MCF 10A (cell line): Measurements from ENCODE around the gene RNF207. TPM values are rescaled to one million over a fixed set of nuclear protein-coding genes. Genes with fewer than 3 reads are reported as not detected.

Experiments used
- BruUV-seq: library from RNA; stranded (reverse); fragments of 400-500 nt; replicated peaks from 2 replicates; lab custom pipeline; 2021; lab: Mats Ljungman, UMichigan
- CTCF ChIA-PET: fragments of 300-600 bp; sonication (Branson Sonifier 250); formaldehyde crosslinking; extraction: SDS; loops from one replicate; lab custom pipeline; 2021; ENCODE audit warnings: antibody characterized with exemption, inconsistent platforms; lab: Yijun Ruan, JAX
- POLR2A ChIA-PET: fragments of 300-600, 350-650 bp; sonication (Branson Sonifier 250); formaldehyde crosslinking; extraction: SDS; loops from one replicate; lab custom pipeline; 2020; ENCODE audit warnings: antibody characterized with exemption, inconsistent platforms; lab: Yijun Ruan, JAX
- DNase-seq: peaks from one replicate; pipeline ENCODE4 v3.0.0-alpha.2; 2018; ENCODE audit not compliant: unreplicated experiment
- H3K27ac Mint-ChIP-seq: one replicate; pipeline ENCODE4 v1.8.0; 2022; ENCODE audit warnings: mild to moderate bottlenecking, low read depth, mixed read lengths; ENCODE audit not compliant: unreplicated experiment
- H3K27me3 Mint-ChIP-seq: one replicate; pipeline ENCODE4 v1.8.0; 2022; ENCODE audit warnings: mixed read lengths; ENCODE audit not compliant: insufficient read depth, unreplicated experiment
- H3K36me3 Mint-ChIP-seq: one replicate; pipeline ENCODE4 v1.8.0; 2022; ENCODE audit warnings: mild to moderate bottlenecking, moderate library complexity, mixed read lengths; ENCODE audit not compliant: insufficient read depth, unreplicated experiment
- H3K4me1 Mint-ChIP-seq: one replicate; pipeline ENCODE4 v1.8.0; 2022; ENCODE audit warnings: mixed read lengths; ENCODE audit not compliant: insufficient read depth, unreplicated experiment
- H3K4me3 Mint-ChIP-seq: one replicate; pipeline ENCODE4 v1.8.0; 2022; ENCODE audit warnings: mild to moderate bottlenecking, moderate library complexity, mixed read lengths; ENCODE audit not compliant: unreplicated experiment
- H3K9me3 Mint-ChIP-seq: one replicate; pipeline ENCODE4 v1.8.0; 2022; ENCODE audit warnings: mixed read lengths; ENCODE audit not compliant: unreplicated experiment
- intact Hi-C: fragments of 100-400 bp; cut with micrococcal nuclease; formaldehyde crosslinking; loops from 2 replicates; pipeline ENCODE4 v1.14.1; 2022
- total RNA-seq: library from RNA; stranded (reverse); gene quantifications from 2 replicates; pipeline ENCODE4 v1.2.3, GENCODE V29; 2022
- TF ChIP-seq, protein P1 (sequence below): fragments of 200-600 bp; IDR thresholded peaks from one replicate; pipeline ENCODE4 v1.8.0; 2022; ENCODE audit warnings: antibody characterized with exemption, mild to moderate bottlenecking; ENCODE audit not compliant: unreplicated experiment

Gene RNF207
- total RNA-seq, 1 experiment from 2014 or later = 6.2 TPM

DNA sequence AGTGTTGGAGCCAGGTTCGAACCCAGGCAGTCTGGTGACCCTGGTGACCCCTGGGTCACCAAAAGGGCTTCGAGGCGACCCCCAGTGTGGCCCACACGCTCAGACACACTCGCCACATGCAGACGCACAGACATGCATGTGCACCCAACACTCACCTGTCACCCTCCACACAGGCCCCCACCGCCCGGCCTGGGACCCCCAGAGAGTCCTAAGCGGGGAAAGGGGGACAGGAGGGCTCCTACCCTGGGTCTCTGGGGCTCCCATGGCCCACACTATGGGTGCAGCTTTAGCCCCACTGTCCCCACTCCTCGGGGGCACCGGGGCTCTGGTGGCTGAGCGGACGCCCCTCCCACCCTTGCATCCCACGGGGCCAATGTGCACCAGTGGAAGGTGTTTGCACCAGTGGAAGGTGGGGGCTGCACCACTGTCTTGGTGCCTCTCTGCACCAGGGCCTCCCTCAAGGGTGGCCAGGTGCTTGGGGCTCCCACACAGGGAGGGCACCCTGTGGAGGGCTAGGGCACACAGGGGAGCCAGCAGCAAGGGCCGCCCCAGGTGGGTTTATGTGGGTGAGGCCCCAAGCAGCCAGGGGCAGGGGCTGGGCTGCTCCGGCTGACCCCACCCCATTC lies 35.7 kb upstream of the RNF207 start:
- intact Hi-C loops = no loop called here

GRCh38 chr1:6170742-6171201 lies 35.1 kb upstream of the RNF207 start:
- Mint-ChIP-seq H3K4me3 (no peak overlapping the region), H3K27me3 (peaks cover 27% of the 10 kb centered on the region), H3K27ac (no peak overlapping the region), H3K9me3 (no peaks in the 10 kb centered on the region), H3K4me1 (no peaks in the 10 kb centered on the region), H3K36me3 (no peaks in the 10 kb centered on the region)
- intact Hi-C loops = loop anchor here (1.0 kb wide), 1 partner anchor 61 kb away; no protein-coding TSS in a partner anchor
- no peak for DNase-seq
- POLR2A ChIA-PET = interaction anchor here (0.8 kb wide), 1 partner anchor 11 kb away, joined by 3 read pairs; no protein-coding TSS in a partner anchor
- CTCF ChIA-PET = interaction anchor here (0.8 kb wide), 1 partner anchor 118 kb away, joined by 3 read pairs; no protein-coding TSS in a partner anchor
- BruUV-seq = no TSS peak
- TF ChIP-seq, protein P1, sequence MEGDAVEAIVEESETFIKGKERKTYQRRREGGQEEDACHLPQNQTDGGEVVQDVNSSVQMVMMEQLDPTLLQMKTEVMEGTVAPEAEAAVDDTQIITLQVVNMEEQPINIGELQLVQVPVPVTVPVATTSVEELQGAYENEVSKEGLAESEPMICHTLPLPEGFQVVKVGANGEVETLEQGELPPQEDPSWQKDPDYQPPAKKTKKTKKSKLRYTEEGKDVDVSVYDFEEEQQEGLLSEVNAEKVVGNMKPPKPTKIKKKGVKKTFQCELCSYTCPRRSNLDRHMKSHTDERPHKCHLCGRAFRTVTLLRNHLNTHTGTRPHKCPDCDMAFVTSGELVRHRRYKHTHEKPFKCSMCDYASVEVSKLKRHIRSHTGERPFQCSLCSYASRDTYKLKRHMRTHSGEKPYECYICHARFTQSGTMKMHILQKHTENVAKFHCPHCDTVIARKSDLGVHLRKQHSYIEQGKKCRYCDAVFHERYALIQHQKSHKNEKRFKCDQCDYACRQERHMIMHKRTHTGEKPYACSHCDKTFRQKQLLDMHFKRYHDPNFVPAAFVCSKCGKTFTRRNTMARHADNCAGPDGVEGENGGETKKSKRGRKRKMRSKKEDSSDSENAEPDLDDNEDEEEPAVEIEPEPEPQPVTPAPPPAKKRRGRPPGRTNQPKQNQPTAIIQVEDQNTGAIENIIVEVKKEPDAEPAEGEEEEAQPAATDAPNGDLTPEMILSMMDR = no peak

More for the DNA sequence above, 35.7 kb upstream of the RNF207 start:
- TF ChIP-seq, protein P1 = no peak
- H3K4me3 Mint-ChIP-seq = no peak overlapping the region
- CTCF ChIA-PET = interaction anchor here (0.8 kb wide), 1 partner anchor 117 kb away, joined by 3 read pairs; no protein-coding TSS in a partner anchor
- no peaks in the 10 kb centered on the region for H3K9me3 Mint-ChIP-seq
- no peaks in the 10 kb centered on the region for H3K36me3 Mint-ChIP-seq
- DNase-seq = no peak
- H3K4me1 Mint-ChIP-seq = no peaks in the 10 kb centered on the region
- POLR2A ChIA-PET = no interaction called here
- no peak overlapping the region for H3K27ac Mint-ChIP-seq
- peaks cover 28% of the 10 kb centered on the region for H3K27me3 Mint-ChIP-seq
- BruUV-seq = no TSS peak

- no peaks in the 10 kb centered on the region for H3K9me3 Mint-ChIP-seq
- POLR2A ChIA-PET = interaction anchor here (0.8 kb wide), 2 partner anchors 10 to 11 kb away, joined by 3 read pairs; no protein-coding TSS in a partner anchor
- CTCF ChIA-PET = no interaction called here
- TF ChIP-seq, protein P1 = peak; percentile 20
- H3K4me1 Mint-ChIP-seq = no peaks in the 10 kb centered on the region
- H3K36me3 Mint-ChIP-seq = no peaks in the 10 kb centered on the region
- H3K4me3 Mint-ChIP-seq = no peak overlapping the region
- no TSS peak for BruUV-seq
- no peak overlapping the region for H3K27ac Mint-ChIP-seq
- H3K27me3 Mint-ChIP-seq = peaks cover 23% of the 10 kb centered on the region
- intact Hi-C loops = loop anchor here (1.0 kb wide), 1 partner anchor 62 kb away; no protein-coding TSS in a partner anchor
- peak; percentile 48 for DNase-seq
These were observed 34.3 kb upstream of the RNF207 start for GRCh38 chr1:6171548-6172124.

DNA sequence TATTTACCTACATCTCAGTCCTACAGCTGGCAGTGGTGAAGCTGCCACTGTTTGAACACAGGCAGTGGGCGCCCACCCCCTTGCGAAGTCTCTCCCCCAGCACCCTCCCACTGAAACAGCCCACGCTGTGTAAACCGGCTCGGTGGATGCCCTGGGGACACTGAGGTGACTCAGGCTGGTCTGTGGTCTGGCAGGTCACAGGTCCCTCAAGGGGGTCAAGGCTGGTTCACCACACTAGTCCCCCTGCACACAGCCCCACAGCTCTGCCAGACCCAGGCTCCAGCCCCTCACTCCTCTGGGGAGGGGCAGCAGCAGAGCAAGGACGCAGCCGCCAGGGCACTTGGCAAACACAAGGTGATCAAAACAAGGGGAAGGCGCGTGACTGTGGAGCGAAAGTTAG lies 33.4 kb upstream of the RNF207 start:
- Mint-ChIP-seq H3K4me3 (no peak overlapping the region), H3K27me3 (peaks cover 20% of the 10 kb centered on the region), H3K27ac (no peak overlapping the region), H3K36me3 (no peaks in the 10 kb centered on the region), H3K4me1 (no peaks in the 10 kb centered on the region), H3K9me3 (no peaks in the 10 kb centered on the region)
- ChIA-PET CTCF (no interaction called here), POLR2A (no interaction called here)
- TF ChIP-seq, protein P1 = no peak
- intact Hi-C loops = no loop called here
- DNase-seq = no peak
- no TSS peak for BruUV-seq
